Thoracic aorta (tissue), 2 donors: ENCODE data around the gene LRRC8D. TPM values are rescaled to one million over a fixed set of nuclear protein-coding genes. Genes with fewer than 3 reads are reported as not detected.

Experiments used
- ATAC-seq: fragments of 150-250 bp; one replicate; pipeline ENCODE4 v1.8.0; 2017; ENCODE audit warnings: low read depth; ENCODE audit not compliant: insufficient number of reproducible peaks, low FRiP score
- DNase-seq: peaks from one replicate; pipeline ENCODE4 v3.0.0-alpha.2; 2020; ENCODE audit warnings: low spot score
- H3K27ac ChIP-seq, 2 donors: fragments of 200-600 bp; sonication (generic); 1 replicate in 1 of 2; 2 replicates in 1 of 2; pipeline ENCODE4 v1.5.1; 2016; ENCODE audit warnings: mild to moderate bottlenecking in 2 of 2, moderate library complexity in 2 of 2
- H3K27me3 ChIP-seq: fragments of 200-600 bp; sonication (generic); replicated peaks from 2 replicates; pipeline ENCODE4 v1.6.0; 2016; ENCODE audit warnings: mild to moderate bottlenecking; ENCODE audit not compliant: insufficient read depth
- H3K36me3 ChIP-seq: fragments of 200-600 bp; sonication (generic); one replicate; pipeline ENCODE4 v1.5.1; 2016
- H3K4me1 ChIP-seq, 2 donors: fragments of 200-600 bp; sonication (generic); 1 replicate in 1 of 2; 2 replicates in 1 of 2; pipeline versions ENCODE4 v1.5.1 to v1.6.0; 2016; ENCODE audit warnings: low read depth in 2 of 2, mild to moderate bottlenecking in 1 of 2; ENCODE audit not compliant: control insufficient read depth in 1 of 2
- H3K4me3 ChIP-seq: fragments of 200-600 bp; sonication (generic); 2 replicates; pipeline ENCODE4 v1.5.1; 2016; ENCODE audit warnings: mild to moderate bottlenecking
- H3K9me3 ChIP-seq: fragments of 200-600 bp; sonication (generic); 2 replicates; pipeline ENCODE4 v1.5.1; 2016
- CTCF ChIP-seq: fragments of 200-600 bp; sonication (generic); IDR thresholded peaks from one replicate; pipeline ENCODE4 v1.5.1; 2019; ENCODE audit warnings: antibody characterized with exemption
- total RNA-seq, 2 donors: library from RNA; depleted of rRNA; stranded (reverse); fragments of >200 nt; gene quantifications; one replicate each; pipeline versions ENCODE4 v1.1.0 to v1.2.3, GENCODE V29; 2016

Gene LRRC8D
- total RNA-seq, 2 donors from 2014 or later: 8.8 to 10.7 TPM

DNA sequence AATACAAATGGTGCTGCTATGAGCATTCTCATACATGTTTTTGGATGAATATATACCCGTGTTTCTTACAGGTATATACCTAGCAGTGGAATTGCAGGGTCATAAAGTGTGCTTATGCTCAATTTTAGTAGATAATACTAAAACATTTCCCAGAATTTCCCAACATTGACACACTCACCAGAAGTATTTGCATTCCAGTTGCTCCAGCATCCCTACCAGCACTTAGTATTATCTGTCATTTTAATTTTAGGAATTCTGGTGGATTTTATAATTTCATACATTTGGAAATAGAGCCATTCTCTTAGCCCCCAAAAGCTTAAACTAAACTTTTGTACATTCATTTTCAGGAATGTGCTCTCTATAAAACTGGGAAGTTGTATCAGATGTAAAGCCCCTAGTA is 106.6 kb downstream of the LRRC8D start:
- Histone ChIP-seq H3K4me1 (no peaks in the 10 kb centered on the region), H3K36me3 (no peaks in the 10 kb centered on the region), H3K9me3 (no peaks in the 10 kb centered on the region), H3K4me3 (no peak overlapping the region), H3K27me3 (no peaks in the 10 kb centered on the region), H3K27ac (no peak overlapping the region)
- no peak for TF ChIP-seq CTCF
- no peak for DNase-seq
- no peak for ATAC-seq

GRCh38 chr1:89928506-89928905 is 107.7 kb downstream of the LRRC8D start:
- ATAC-seq (no peak), DNase-seq (no peak)
- H3K27me3 ChIP-seq: no peaks in the 10 kb centered on the region
- no peaks in the 10 kb centered on the region for H3K36me3 ChIP-seq
- H3K27ac ChIP-seq: no peak overlapping the region
- no peaks in the 10 kb centered on the region for H3K9me3 ChIP-seq
- H3K4me3 ChIP-seq: no peak overlapping the region
- TF ChIP-seq CTCF: no peak
- no peaks in the 10 kb centered on the region for H3K4me1 ChIP-seq

DNA sequence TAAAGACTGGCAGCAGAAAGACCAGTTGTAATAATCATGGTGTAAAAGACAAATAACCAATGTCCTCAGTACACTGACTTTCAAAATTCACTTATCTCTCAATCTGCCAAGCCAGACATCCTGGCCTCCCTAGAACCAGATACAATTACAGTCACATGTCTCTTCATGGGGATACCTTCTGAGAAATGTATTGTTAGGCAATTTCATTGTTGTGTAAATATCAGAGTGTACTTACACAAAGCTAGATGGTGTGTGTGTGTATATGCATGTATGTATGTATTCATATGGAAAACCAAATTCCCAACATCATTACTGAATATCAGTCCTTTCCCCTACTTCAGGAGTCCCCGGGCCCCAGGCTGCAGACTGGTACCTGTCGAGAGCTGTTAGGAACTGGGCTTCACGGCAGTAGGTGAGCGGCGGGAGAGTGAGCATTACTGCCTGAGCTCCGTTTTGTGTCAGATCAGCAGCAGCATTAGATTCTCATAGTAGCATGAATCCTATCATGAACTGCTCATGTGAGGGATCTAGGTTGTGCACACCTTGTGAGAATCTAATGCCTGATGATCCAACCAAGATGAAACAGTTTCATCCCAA is 108.7 kb downstream of the LRRC8D start:
- Histone ChIP-seq H3K4me3 (no peak overlapping the region), H3K36me3 (no peaks in the 10 kb centered on the region), H3K27ac (no peak overlapping the region), H3K9me3 (no peaks in the 10 kb centered on the region), H3K27me3 (no peaks in the 10 kb centered on the region), H3K4me1 (no peaks in the 10 kb centered on the region)
- no peak for TF ChIP-seq CTCF
- DNase-seq: no peak
- ATAC-seq: no peak

GRCh38 chr1:89930579-89930978 is 109.7 kb downstream of the LRRC8D start:
- DNase-seq (no peak), ATAC-seq (no peak)
- H3K4me3 ChIP-seq: no peak overlapping the region
- H3K9me3 ChIP-seq: no peaks in the 10 kb centered on the region
- no peak overlapping the region for H3K27ac ChIP-seq
- no peak for TF ChIP-seq CTCF
- H3K4me1 ChIP-seq: no peaks in the 10 kb centered on the region
- H3K27me3 ChIP-seq: no peaks in the 10 kb centered on the region
- H3K36me3 ChIP-seq: no peaks in the 10 kb centered on the region

DNA sequence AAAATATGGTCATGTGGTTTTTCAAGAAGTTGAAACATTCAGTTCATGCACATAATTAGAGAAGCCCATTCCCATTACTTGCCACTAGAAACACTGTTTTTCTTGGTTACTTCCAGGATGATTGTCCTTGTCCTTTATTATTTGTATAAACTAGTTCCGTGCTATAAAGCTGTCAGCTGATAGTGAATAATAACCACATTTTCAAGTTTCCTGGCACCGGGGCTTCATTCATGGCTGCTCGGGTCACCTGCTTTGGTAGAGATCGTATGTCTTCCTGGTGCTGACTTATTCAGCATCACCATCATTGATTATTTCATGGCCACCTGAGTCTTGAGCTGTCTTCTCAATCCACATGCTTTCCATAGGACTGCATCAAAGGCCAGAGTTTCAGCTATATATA is 111.1 kb downstream of the LRRC8D start:
- H3K4me3 ChIP-seq: no peak overlapping the region
- no peak for ATAC-seq
- H3K27me3 ChIP-seq: no peaks in the 10 kb centered on the region
- DNase-seq: no peak
- no peak overlapping the region for H3K27ac ChIP-seq
- no peaks in the 10 kb centered on the region for H3K4me1 ChIP-seq
- no peaks in the 10 kb centered on the region for H3K9me3 ChIP-seq
- no peak for TF ChIP-seq CTCF
- no peaks in the 10 kb centered on the region for H3K36me3 ChIP-seq
